ENCODE results near the gene ANKRD28. TPM values are rescaled to one million over a fixed set of nuclear protein-coding genes. Genes with fewer than 3 reads are reported as not detected.

Gene ANKRD28
- total and polyA plus RNA-seq, 7 experiments from 2014 or later = 8.7 to 70.4 (median 28.5) TPM

- ATAC-seq (no peak), DNase-seq (no peak)
- Mint-ChIP-seq H3K9me3 (peaks cover 0 to 50% (median 29%) of the 10 kb centered on the region in 11 donors), H3K4me3 (no peak overlapping the region), H3K4me1 (peaks cover 6 to 32% (median 23%) of the 10 kb centered on the region in 7 donors), H3K27me3 (peaks cover 0 to 25% (median 11%) of the 10 kb centered on the region in 5 donors), H3K27ac (no peak overlapping the region), H3K36me3 (peaks cover 12 to 39% (median 27%) of the 10 kb centered on the region in 5 donors)
- POLR2A ChIA-PET = no interaction called here
- Histone ChIP-seq H3K36me3 (ENCODE audit: control insufficient read depth in 2 of 3, insufficient read depth in 3 of 3, low read length in 3 of 3) (no peaks in the 10 kb centered on the region), H3K4me1 (ENCODE audit: control insufficient read depth in 2 of 2, insufficient read depth in 2 of 2, low read length in 2 of 2) (peaks cover 4 to 7% of the 10 kb centered on the region in 2 donors), H3K27ac (ENCODE audit: low read depth, low read length) (no peak overlapping the region), H3K27me3 (ENCODE audit: control insufficient read depth in 2 of 2, insufficient read depth in 2 of 2, low read length in 2 of 2) (no peaks in the 10 kb centered on the region), H3K9me3 (ENCODE audit: control insufficient read depth in 2 of 3, low read length in 3 of 3) (peaks cover 6 to 26% (median 15%) of the 10 kb centered on the region in 3 experiments), H3K4me3 (ENCODE audit: low read length) (no peak overlapping the region)
- CTCF ChIA-PET = interaction anchor here (0.5 kb wide), 1 partner anchor 614 kb away, joined by 3 read pairs; no protein-coding TSS in a partner anchor
- intact Hi-C loops (cut with micrococcal nuclease) = no loop called here
Measured at GRCh38 chr3:15654127-15654526, 143.7 kb downstream of the ANKRD28 start.

DNA sequence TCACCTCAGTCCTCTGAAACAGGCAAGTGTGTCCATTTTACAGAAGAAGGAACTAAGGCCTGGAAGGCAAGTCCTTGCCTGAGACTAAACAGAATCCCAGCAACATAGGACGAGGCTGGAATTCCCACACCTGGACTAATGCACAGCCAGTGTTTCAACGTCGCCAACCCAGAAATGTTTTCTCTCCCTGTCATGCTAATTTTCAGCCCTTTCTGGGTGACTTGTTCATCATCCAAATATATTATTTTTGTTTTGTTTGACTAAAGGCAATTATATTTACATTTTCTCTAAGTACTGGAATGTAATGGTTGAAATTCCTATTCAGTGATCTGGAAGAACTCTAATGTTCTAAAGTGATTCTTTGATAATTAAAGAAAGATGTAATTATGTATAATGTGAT, 144.5 kb downstream of the ANKRD28 start:
- H3K4me1 Mint-ChIP-seq = peaks cover 11 to 32% (median 30%) of the 10 kb centered on the region in 7 donors
- ATAC-seq (no peak), DNase-seq (no peak)
- H3K27ac Mint-ChIP-seq = no peak overlapping the region
- peaks cover 0 to 42% (median 22%) of the 10 kb centered on the region in 11 donors for H3K9me3 Mint-ChIP-seq
- no peak overlapping the region for H3K4me3 ChIP-seq (ENCODE audit: low read length)
- no peaks in the 10 kb centered on the region for H3K36me3 ChIP-seq (ENCODE audit: control insufficient read depth in 2 of 3, insufficient read depth in 3 of 3, low read length in 3 of 3)
- no peaks in the 10 kb centered on the region for H3K27me3 ChIP-seq (ENCODE audit: control insufficient read depth in 2 of 2, insufficient read depth in 2 of 2, low read length in 2 of 2)
- peaks cover 7 to 37% (median 24%) of the 10 kb centered on the region in 5 donors for H3K36me3 Mint-ChIP-seq
- POLR2A ChIA-PET = no interaction called here
- intact Hi-C loops (cut with micrococcal nuclease) = no loop called here
- H3K9me3 ChIP-seq (ENCODE audit: control insufficient read depth in 2 of 3, low read length in 3 of 3) = peaks cover 6 to 23% (median 15%) of the 10 kb centered on the region in 3 experiments
- H3K27me3 Mint-ChIP-seq = peaks cover 0 to 23% (median 11%) of the 10 kb centered on the region in 5 donors
- no peak overlapping the region for H3K4me3 Mint-ChIP-seq
- CTCF ChIA-PET = no interaction called here
- H3K27ac ChIP-seq (ENCODE audit: low read depth, low read length) = no peak overlapping the region
- H3K4me1 ChIP-seq (ENCODE audit: control insufficient read depth in 2 of 2, insufficient read depth in 2 of 2, low read length in 2 of 2) = peaks cover 12 to 15% of the 10 kb centered on the region in 2 donors

DNA sequence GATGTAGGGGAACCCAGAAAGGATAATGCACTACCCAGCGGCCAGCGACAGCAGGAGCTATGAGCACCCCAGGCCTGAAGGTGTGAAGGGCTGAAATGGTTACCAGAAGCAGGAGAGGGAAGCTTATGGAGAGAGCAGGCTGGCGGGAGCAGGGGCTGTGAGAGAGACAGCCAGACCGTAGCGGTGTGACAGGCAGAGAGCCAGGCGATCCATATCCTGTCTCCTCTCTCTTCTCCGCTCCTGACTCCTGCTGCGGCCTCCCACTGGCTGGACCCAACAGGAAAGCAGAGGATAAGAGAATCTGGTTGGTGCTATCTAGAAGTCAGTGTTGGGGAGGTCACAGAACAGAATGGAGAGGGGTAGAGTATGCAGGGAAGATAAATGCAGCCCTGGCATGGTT, 146.4 kb downstream of the ANKRD28 start:
- DNase-seq = no peak
- intact Hi-C loops (cut with micrococcal nuclease) = no loop called here
- POLR2A ChIA-PET = no interaction called here

GRCh38 chr3:15649858-15650257, 147.9 kb downstream of the ANKRD28 start:
- CTCF ChIA-PET = no interaction called here
- ATAC-seq (no peak), DNase-seq (no peak)
- H3K9me3 ChIP-seq (ENCODE audit: control insufficient read depth in 2 of 3, low read length in 3 of 3) = no peaks in the 10 kb centered on the region
- H3K4me1 Mint-ChIP-seq = peaks cover 34 to 63% (median 57%) of the 10 kb centered on the region in 7 donors
- H3K36me3 ChIP-seq (ENCODE audit: control insufficient read depth in 2 of 3, insufficient read depth in 3 of 3, low read length in 3 of 3) = peaks cover 0 to under 1% (median 0%) of the 10 kb centered on the region in 3 experiments
- H3K36me3 Mint-ChIP-seq = peaks cover 0 to 32% (median 18%) of the 10 kb centered on the region in 5 donors
- H3K27me3 Mint-ChIP-seq = peaks cover 0 to 23% (median 11%) of the 10 kb centered on the region in 5 donors
- H3K9me3 Mint-ChIP-seq = peaks cover 0 to 11% (median 2%) of the 10 kb centered on the region in 11 donors
- H3K27me3 ChIP-seq (ENCODE audit: control insufficient read depth in 2 of 2, insufficient read depth in 2 of 2, low read length in 2 of 2) = no peaks in the 10 kb centered on the region
- peak overlapping the region in 1 of 9 donors; percentile 52 for H3K27ac Mint-ChIP-seq
- H3K4me1 ChIP-seq (ENCODE audit: control insufficient read depth in 2 of 2, insufficient read depth in 2 of 2, low read length in 2 of 2) = peaks cover 38 to 44% of the 10 kb centered on the region in 2 donors
- intact Hi-C loops (cut with micrococcal nuclease) = loop anchor here (5.0 kb wide), 3 partner anchors 37 to 207 kb away; no protein-coding TSS in a partner anchor
- no peak overlapping the region for H3K4me3 ChIP-seq (ENCODE audit: low read length)
- H3K27ac ChIP-seq (ENCODE audit: low read depth, low read length) = no peak overlapping the region
- POLR2A ChIA-PET = no interaction called here
- peak overlapping the region in 4 of 10 donors; percentile 20 to 81 (median 52) for H3K4me3 Mint-ChIP-seq

More for the DNA sequence above, 146.4 kb downstream of the ANKRD28 start:
- H3K9me3 ChIP-seq (ENCODE audit: control insufficient read depth in 2 of 3, low read length in 3 of 3) = peaks cover 0 to 8% (median 5%) of the 10 kb centered on the region in 3 experiments
- H3K36me3 ChIP-seq (ENCODE audit: control insufficient read depth in 2 of 3, insufficient read depth in 3 of 3, low read length in 3 of 3) = no peaks in the 10 kb centered on the region
- Mint-ChIP-seq H3K36me3 (peaks cover 3 to 33% (median 18%) of the 10 kb centered on the region in 5 donors), H3K27me3 (peaks cover 0 to 23% (median 11%) of the 10 kb centered on the region in 5 donors), H3K9me3 (peaks cover 0 to 23% (median 13%) of the 10 kb centered on the region in 11 donors), H3K4me1 (peaks cover 29 to 50% (median 48%) of the 10 kb centered on the region in 7 donors), H3K27ac (peak overlapping the region in 1 of 9 donors; percentile 76), H3K4me3 (no peak overlapping the region)
- no peak for ATAC-seq
- H3K4me3 ChIP-seq (ENCODE audit: low read length) = no peak overlapping the region
- H3K4me1 ChIP-seq (ENCODE audit: control insufficient read depth in 2 of 2, insufficient read depth in 2 of 2, low read length in 2 of 2) = peaks cover 31 to 32% of the 10 kb centered on the region in 2 donors
- no peaks in the 10 kb centered on the region for H3K27me3 ChIP-seq (ENCODE audit: control insufficient read depth in 2 of 2, insufficient read depth in 2 of 2, low read length in 2 of 2)
- no peak overlapping the region for H3K27ac ChIP-seq (ENCODE audit: low read depth, low read length)
- CTCF ChIA-PET = no interaction called here

DNA sequence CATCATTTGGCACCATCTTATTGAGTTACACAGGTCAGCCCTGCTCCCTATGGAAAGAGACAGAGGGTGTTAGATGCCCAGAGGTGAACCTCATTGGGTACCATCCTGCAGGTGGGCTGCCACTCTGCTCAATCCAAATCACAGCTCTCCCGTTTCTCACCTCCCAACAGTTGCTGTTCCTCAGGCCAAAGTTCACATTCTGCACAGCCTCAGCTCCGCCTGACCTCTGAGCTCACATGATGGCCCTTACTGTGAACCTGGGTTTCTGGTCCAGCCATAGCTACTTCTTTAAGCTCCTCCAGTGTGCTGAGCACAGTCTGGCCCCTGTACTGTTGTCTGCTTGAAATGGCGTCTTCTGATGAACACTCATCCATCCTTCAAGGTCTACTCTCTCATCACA, 148.4 kb downstream of the ANKRD28 start:
- intact Hi-C loops (cut with micrococcal nuclease) = loop anchor here (5.0 kb wide), 3 partner anchors 38 to 208 kb away; no protein-coding TSS in a partner anchor
- peaks cover 38 to 44% of the 10 kb centered on the region in 2 donors for H3K4me1 ChIP-seq (ENCODE audit: control insufficient read depth in 2 of 2, insufficient read depth in 2 of 2, low read length in 2 of 2)
- Mint-ChIP-seq H3K27ac (peak overlapping the region in 3 of 9 donors; percentile 1 to 52 (median 6)), H3K4me1 (peaks cover 34 to 63% (median 57%) of the 10 kb centered on the region in 7 donors), H3K36me3 (peaks cover 0 to 33% (median 21%) of the 10 kb centered on the region in 5 donors), H3K4me3 (peak overlapping the region in 5 of 10 donors; percentile 20 to 81 (median 56)), H3K9me3 (peaks cover 0 to 10% (median 2%) of the 10 kb centered on the region in 11 donors), H3K27me3 (peaks cover 0 to 23% (median 11%) of the 10 kb centered on the region in 5 donors)
- H3K9me3 ChIP-seq (ENCODE audit: control insufficient read depth in 2 of 3, low read length in 3 of 3) = no peaks in the 10 kb centered on the region
- no peak overlapping the region for H3K4me3 ChIP-seq (ENCODE audit: low read length)
- ATAC-seq = no peak
- POLR2A ChIA-PET = no interaction called here
- CTCF ChIA-PET = no interaction called here
- DNase-seq = no peak
- H3K27me3 ChIP-seq (ENCODE audit: control insufficient read depth in 2 of 2, insufficient read depth in 2 of 2, low read length in 2 of 2) = no peaks in the 10 kb centered on the region
- H3K36me3 ChIP-seq (ENCODE audit: control insufficient read depth in 2 of 3, insufficient read depth in 3 of 3, low read length in 3 of 3) = peaks cover 0 to 4% (median 0%) of the 10 kb centered on the region in 3 experiments
- no peak overlapping the region for H3K27ac ChIP-seq (ENCODE audit: low read depth, low read length)

- DNase-seq (peak in 8 of 9 donors; percentile 46 to 79 (median 72)), ATAC-seq (peak; percentile 92)
- Mint-ChIP-seq H3K4me3 (peak overlapping the region; percentile 58 to 85 (median 76)), H3K4me1 (peaks cover 34 to 63% (median 57%) of the 10 kb centered on the region in 7 donors), H3K36me3 (peaks cover 0 to 35% (median 28%) of the 10 kb centered on the region in 5 donors), H3K27ac (peak overlapping the region; percentile 6 to 75 (median 51)), H3K27me3 (peaks cover 0 to 19% (median 11%) of the 10 kb centered on the region in 5 donors), H3K9me3 (peaks cover 0 to 10% (median 0%) of the 10 kb centered on the region in 11 donors)
- peaks cover 0 to 4% (median 0%) of the 10 kb centered on the region in 3 experiments for H3K36me3 ChIP-seq (ENCODE audit: control insufficient read depth in 2 of 3, insufficient read depth in 3 of 3, low read length in 3 of 3)
- ChIA-PET CTCF (interaction anchor here (0.8 to 1.4 kb wide), 2 partner anchors 12 to 18 kb away, joined by 3 to 4 read pairs; no protein-coding TSS in a partner anchor), POLR2A (interaction anchor here (0.7 to 1.5 kb wide), 4 partner anchors 20 to 46 kb away, joined by 3 to 4 read pairs (median 3); partner anchors contain the start of genes BTD and HACL1)
- H3K9me3 ChIP-seq (ENCODE audit: control insufficient read depth in 2 of 3, low read length in 3 of 3) = no peaks in the 10 kb centered on the region
- intact Hi-C loops (cut with micrococcal nuclease) = loop anchor here (1.0 to 5.0 kb wide), 8 partner anchors 11 to 210 kb away; partner anchors contain the start of genes ANKRD28 (in 1 of the 2), BTD (in 1 of the 2) and HACL1 (in 1 of the 2)
- peak overlapping the region; percentile 15 for H3K27ac ChIP-seq (ENCODE audit: low read depth, low read length)
- peak overlapping the region; percentile 14 for H3K4me3 ChIP-seq (ENCODE audit: low read length)
- H3K4me1 ChIP-seq (ENCODE audit: control insufficient read depth in 2 of 2, insufficient read depth in 2 of 2, low read length in 2 of 2) = peaks cover 38 to 44% of the 10 kb centered on the region in 2 donors
- H3K27me3 ChIP-seq (ENCODE audit: control insufficient read depth in 2 of 2, insufficient read depth in 2 of 2, low read length in 2 of 2) = no peaks in the 10 kb centered on the region
Measured at GRCh38 chr3:15647611-15648167, 150.1 kb downstream of the ANKRD28 start.

Data from naive thymus-derived CD4-positive, alpha-beta T cell (primary cell).